Measurements from ENCODE around the gene HSD3B7.

Gene HSD3B7

DNA sequence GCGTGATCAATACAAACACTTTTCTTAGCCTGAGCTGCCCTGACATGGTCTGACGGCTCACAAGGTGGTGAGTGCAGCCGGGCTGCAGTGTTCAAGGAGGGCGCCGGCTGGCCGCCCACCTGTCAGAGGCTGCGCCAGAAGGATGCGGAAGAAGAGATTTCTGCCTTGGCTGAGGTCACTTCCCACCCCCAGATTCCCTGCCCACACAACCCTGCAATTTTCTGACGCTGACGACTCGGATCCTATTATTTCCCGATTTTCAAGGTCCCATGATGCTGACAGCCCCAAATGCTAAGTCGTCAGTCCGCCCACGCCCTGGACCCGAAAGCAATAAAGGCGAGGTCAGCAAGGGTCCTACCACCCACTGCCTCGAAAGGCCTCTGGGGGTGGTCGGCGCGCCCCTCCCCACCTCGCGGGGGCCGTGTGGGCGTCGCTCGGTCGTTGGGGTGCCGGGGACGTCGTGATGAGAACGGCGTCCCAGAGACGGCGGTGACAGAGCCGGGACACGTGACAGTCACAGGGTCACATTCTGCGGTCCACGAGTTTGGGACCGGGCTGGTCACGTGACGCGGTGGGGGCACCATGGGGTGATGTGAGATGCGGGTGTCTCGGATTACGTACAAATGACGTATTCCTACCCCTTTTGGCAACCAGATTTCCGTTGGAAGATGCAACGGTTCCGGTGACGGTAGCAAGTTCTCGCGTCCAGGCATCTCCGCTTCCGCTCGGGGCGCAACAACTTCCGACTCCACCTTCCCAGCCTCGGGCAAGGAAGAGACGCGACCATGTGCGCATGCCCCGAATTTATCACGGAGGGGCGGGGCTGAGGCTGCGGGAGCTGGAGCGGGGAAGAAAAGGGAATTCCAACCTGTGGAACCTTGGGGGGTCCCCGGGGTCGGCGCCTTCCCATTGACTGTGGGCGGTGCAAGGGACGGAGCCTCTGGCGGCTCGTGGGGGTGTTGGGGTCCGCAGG, 48.0 kb downstream of the HSD3B7 start, which contains the start of gene STX4:
STX4 (plus strand) TSS at position 823 of the 973 bp plus-strand sequence. CDS start 248 bp downstream, outside the sequence.
- no peaks in the 10 kb centered on the region; the same call in 1 of the 2 replicates for H3K79me2 ChIP-seq (ENCODE audit: insufficient read depth, low read depth)
- H3K9ac ChIP-seq: peak within 1 kb of the TSS; percentile 64
- H3K4me1 ChIP-seq (ENCODE audit: low read depth, poor library complexity, severe bottlenecking): peaks cover 15% of the 10 kb centered on the region
- no peaks in the 10 kb centered on the region for H3K36me3 ChIP-seq (ENCODE audit: insufficient read depth)
- H3K27me3 ChIP-seq (ENCODE audit: insufficient read depth, low read depth): no peaks in the 10 kb centered on the region
- TF ChIP-seq, protein P1, sequence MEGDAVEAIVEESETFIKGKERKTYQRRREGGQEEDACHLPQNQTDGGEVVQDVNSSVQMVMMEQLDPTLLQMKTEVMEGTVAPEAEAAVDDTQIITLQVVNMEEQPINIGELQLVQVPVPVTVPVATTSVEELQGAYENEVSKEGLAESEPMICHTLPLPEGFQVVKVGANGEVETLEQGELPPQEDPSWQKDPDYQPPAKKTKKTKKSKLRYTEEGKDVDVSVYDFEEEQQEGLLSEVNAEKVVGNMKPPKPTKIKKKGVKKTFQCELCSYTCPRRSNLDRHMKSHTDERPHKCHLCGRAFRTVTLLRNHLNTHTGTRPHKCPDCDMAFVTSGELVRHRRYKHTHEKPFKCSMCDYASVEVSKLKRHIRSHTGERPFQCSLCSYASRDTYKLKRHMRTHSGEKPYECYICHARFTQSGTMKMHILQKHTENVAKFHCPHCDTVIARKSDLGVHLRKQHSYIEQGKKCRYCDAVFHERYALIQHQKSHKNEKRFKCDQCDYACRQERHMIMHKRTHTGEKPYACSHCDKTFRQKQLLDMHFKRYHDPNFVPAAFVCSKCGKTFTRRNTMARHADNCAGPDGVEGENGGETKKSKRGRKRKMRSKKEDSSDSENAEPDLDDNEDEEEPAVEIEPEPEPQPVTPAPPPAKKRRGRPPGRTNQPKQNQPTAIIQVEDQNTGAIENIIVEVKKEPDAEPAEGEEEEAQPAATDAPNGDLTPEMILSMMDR (conservative IDR thresholded peaks at IDR 0.05; ENCODE audit: low read depth, low read length): no peak
- H3K4me3 ChIP-seq (IDR thresholded peaks at IDR 0.05; ENCODE audit: insufficient read depth, low read depth, low read length): no peak within 1 kb of the TSS
- peak within 1 kb of the TSS; percentile 79 for H3K4me2 ChIP-seq
- H4K20me1 ChIP-seq (ENCODE audit: insufficient read depth): no peaks in the 10 kb centered on the region
- H3K27ac ChIP-seq: peak within 1 kb of the TSS; percentile 40
- H2AFZ ChIP-seq (ENCODE audit: low read depth): peak within 1 kb of the TSS; percentile 97

DNA sequence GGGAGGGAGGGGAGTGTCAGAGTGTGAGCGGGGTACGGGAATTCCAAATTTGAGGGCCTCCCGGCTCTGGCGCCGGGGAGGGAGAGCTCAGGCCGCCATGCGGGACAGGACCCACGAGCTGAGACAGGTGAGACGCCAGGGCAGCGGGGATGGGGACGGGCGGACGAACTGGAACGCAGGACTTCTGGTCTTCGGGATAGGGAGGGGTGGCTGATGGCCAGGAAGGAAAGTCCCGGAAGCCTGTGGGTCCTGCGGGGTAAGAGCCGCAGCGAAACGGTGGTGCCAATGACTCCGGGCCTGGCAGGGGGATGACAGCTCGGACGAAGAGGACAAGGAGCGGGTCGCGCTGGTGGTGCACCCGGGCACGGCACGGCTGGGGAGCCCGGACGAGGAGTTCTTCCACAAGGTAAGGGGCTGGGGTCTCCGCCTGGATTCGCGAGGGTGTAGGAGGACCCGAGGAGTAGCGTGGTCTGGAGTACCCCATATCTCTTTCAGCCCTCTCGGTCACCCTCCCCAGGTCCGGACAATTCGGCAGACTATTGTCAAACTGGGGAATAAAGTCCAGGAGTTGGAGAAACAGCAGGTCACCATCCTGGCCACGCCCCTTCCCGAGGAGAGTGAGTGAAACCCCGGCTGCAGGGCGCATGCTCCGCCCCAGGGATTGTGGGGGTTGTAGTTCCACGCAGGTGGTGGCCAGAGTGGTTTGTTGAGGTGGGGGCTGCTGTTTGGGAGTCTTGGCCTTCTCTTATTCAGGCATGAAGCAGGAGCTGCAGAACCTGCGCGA, 48.9 kb downstream of the HSD3B7 start:
- H3K4me1 ChIP-seq (ENCODE audit: low read depth, poor library complexity, severe bottlenecking): peaks cover 15% of the 10 kb centered on the region
- H4K20me1 ChIP-seq (ENCODE audit: insufficient read depth): no peaks in the 10 kb centered on the region
- peak overlapping the region; percentile 29 for H3K27ac ChIP-seq
- no peak overlapping the region for H3K4me3 ChIP-seq (IDR thresholded peaks at IDR 0.05; ENCODE audit: insufficient read depth, low read depth, low read length)
- peak overlapping the region; percentile 67 for H3K4me2 ChIP-seq
- H2AFZ ChIP-seq (ENCODE audit: low read depth): peak overlapping the region; percentile 97; the same call in 1 of the 2 replicates
- H3K27me3 ChIP-seq (ENCODE audit: insufficient read depth, low read depth): no peaks in the 10 kb centered on the region
- no peaks in the 10 kb centered on the region; the same call in 1 of the 2 replicates for H3K79me2 ChIP-seq (ENCODE audit: insufficient read depth, low read depth)
- TF ChIP-seq, protein P1 (conservative IDR thresholded peaks at IDR 0.05; ENCODE audit: low read depth, low read length): no peak
- peak overlapping the region; percentile 64 for H3K9ac ChIP-seq
- no peaks in the 10 kb centered on the region for H3K36me3 ChIP-seq (ENCODE audit: insufficient read depth)

DNA sequence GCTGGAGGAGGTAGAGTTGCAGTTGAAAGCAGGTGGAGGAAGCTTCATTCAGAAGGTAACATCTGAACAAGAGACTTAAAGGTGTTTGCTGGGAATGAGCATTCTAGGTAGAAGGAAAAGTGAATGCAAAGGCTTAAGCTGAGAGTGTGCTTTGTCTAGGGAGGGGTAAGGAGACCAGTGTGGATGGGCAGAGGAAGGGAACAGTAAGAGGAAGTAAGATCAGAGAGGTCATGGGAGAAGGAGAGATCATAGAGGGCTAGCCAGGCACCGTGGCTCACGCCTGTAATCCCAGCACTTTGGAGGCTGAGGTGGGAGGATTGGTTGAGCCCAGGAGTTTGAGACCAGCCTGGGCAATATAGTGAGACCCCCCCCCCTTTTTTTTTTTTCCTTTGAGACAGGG, 51.7 kb downstream of the HSD3B7 start:
- H3K79me2 ChIP-seq (ENCODE audit: insufficient read depth, low read depth): no peaks in the 10 kb centered on the region; the same call in 1 of the 2 replicates
- no peaks in the 10 kb centered on the region for H3K36me3 ChIP-seq (ENCODE audit: insufficient read depth)
- TF ChIP-seq, protein P1 (conservative IDR thresholded peaks at IDR 0.05; ENCODE audit: low read depth, low read length): no peak
- H3K9ac ChIP-seq: no peak overlapping the region
- no peak overlapping the region for H2AFZ ChIP-seq (ENCODE audit: low read depth)
- no peak overlapping the region for H3K27ac ChIP-seq
- H3K4me1 ChIP-seq (ENCODE audit: low read depth, poor library complexity, severe bottlenecking): peaks cover 15% of the 10 kb centered on the region
- H3K4me3 ChIP-seq (IDR thresholded peaks at IDR 0.05; ENCODE audit: insufficient read depth, low read depth, low read length): no peak overlapping the region
- H3K27me3 ChIP-seq (ENCODE audit: insufficient read depth, low read depth): no peaks in the 10 kb centered on the region
- H4K20me1 ChIP-seq (ENCODE audit: insufficient read depth): no peaks in the 10 kb centered on the region
- no peak overlapping the region for H3K4me2 ChIP-seq

Data from KMS-11 (cell line).